Activated T-cell treated with anti-CD3 and anti-CD28 coated beads for 24 hours (primary cell): ENCODE data around the gene SRP19.
"Not testable (repeated sequence)": the region's sequence is repeated elsewhere in the genome, so short reads cannot be mapped to it uniquely, and the experiment has no call there.

ENCODE experiments used
- DNase-seq: peaks from one replicate; pipeline ENCODE4 v3.0.0-alpha.2; 2020; ENCODE audit warnings: low read depth

SRP19 gene

GRCh38 chr5:112860929-112861637 lies at the start of gene SRP19:
Gene SRP19, plus strand, starts transcription at chr5:112861287. Its CDS starts 90 bp downstream, at chr5:112861377.
- DNase-seq = peak; percentile 86

- DNase-seq = no peak
Observed at GRCh38 chr5:112812549-112812948, 48.5 kb upstream of the SRP19 start.

- no peak for DNase-seq
Observed at GRCh38 chr5:112820246-112820645, 40.8 kb upstream of the SRP19 start.

GRCh38 chr5:112822456-112822855 lies 38.6 kb upstream of the SRP19 start:
- no peak for DNase-seq

- DNase-seq = no peak
Observed at GRCh38 chr5:112823181-112823580, 37.9 kb upstream of the SRP19 start.

GRCh38 chr5:112823656-112824055 lies 37.4 kb upstream of the SRP19 start:
- no peak for DNase-seq

- DNase-seq = no peak
Observed at GRCh38 chr5:112824197-112824596, 36.9 kb upstream of the SRP19 start.

GRCh38 chr5:112830378-112830777 lies 30.7 kb upstream of the SRP19 start:
- DNase-seq = no peak

GRCh38 chr5:112833971-112834370 lies 27.1 kb upstream of the SRP19 start:
- DNase-seq = no peak

- no peak for DNase-seq
Observed at GRCh38 chr5:112844489-112844888, 16.6 kb upstream of the SRP19 start.

- DNase-seq = no peak
Observed at GRCh38 chr5:112846556-112846955, 14.5 kb upstream of the SRP19 start.

- no peak for DNase-seq
Observed at GRCh38 chr5:112847306-112847705, 13.8 kb upstream of the SRP19 start.

GRCh38 chr5:112848116-112848811 lies 12.8 kb upstream of the SRP19 start:
- no peak for DNase-seq

- DNase-seq = no peak
Observed at GRCh38 chr5:112849912-112850311, 11.2 kb upstream of the SRP19 start.

GRCh38 chr5:112854651-112855050 lies 6.4 kb upstream of the SRP19 start:
- no peak for DNase-seq

- DNase-seq = no peak
Observed at GRCh38 chr5:112857866-112858265, 3.2 kb upstream of the SRP19 start.

- DNase-seq = not testable (repeated sequence)
Observed at GRCh38 chr5:112860571-112860928, 537 bp upstream of the SRP19 start.

GRCh38 chr5:112861638-112861985 lies 525 bp downstream of the SRP19 start:
- DNase-seq = no peak

GRCh38 chr5:112862085-112862484 lies 998 bp downstream of the SRP19 start:
- DNase-seq = no peak

- no peak for DNase-seq
Observed at GRCh38 chr5:112863549-112863948, 2.5 kb downstream of the SRP19 start.

- DNase-seq = no peak
Observed at GRCh38 chr5:112865128-112865527, 4.0 kb downstream of the SRP19 start.

GRCh38 chr5:112866739-112867138 lies 5.7 kb downstream of the SRP19 start:
- DNase-seq = no peak

GRCh38 chr5:112867411-112867810 lies 6.3 kb downstream of the SRP19 start:
- DNase-seq = no peak

- DNase-seq = no peak
Observed at GRCh38 chr5:112869948-112870347, 8.9 kb downstream of the SRP19 start.
